ENCODE data around the gene IQCH.

Gene IQCH

GRCh38 chr15:67524235-67524634, 269.6 kb downstream of the IQCH start:
- TF ChIP-seq TAF1 (IDR thresholded peaks at IDR 0.05; ENCODE audit: borderline replicate concordance, insufficient read depth, low read length), result no peak

DNA sequence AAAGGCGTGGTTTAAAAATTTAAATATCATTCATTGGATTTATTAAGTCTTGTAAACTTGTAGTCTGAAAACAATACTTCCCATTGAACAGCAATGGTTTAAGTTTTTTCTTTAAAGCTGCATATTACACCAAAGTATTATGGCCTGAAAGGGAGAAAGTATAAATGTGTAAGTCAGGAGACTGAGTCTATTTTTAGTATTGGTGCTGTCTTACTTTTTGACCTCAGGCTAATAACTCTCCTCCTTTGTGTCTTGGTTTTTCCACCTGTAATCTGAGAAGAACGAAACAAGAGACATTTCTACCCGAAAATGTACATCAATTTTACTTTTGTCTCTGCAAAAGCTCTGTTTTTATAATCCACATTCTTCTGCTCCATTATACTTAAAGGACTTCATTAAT, 273.9 kb downstream of the IQCH start:
- no peak for TF ChIP-seq TAF1 (IDR thresholded peaks at IDR 0.05; ENCODE audit: borderline replicate concordance, insufficient read depth, low read length)
- TF ChIP-seq POLR2AphosphoS5 (IDR thresholded peaks at IDR 0.05; ENCODE audit: low read depth, low read length), result no peak
- TF ChIP-seq SIN3A (IDR thresholded peaks at IDR 0.05; ENCODE audit: borderline replicate concordance, insufficient read depth, low read length), result no peak
- TF ChIP-seq, protein P1, sequence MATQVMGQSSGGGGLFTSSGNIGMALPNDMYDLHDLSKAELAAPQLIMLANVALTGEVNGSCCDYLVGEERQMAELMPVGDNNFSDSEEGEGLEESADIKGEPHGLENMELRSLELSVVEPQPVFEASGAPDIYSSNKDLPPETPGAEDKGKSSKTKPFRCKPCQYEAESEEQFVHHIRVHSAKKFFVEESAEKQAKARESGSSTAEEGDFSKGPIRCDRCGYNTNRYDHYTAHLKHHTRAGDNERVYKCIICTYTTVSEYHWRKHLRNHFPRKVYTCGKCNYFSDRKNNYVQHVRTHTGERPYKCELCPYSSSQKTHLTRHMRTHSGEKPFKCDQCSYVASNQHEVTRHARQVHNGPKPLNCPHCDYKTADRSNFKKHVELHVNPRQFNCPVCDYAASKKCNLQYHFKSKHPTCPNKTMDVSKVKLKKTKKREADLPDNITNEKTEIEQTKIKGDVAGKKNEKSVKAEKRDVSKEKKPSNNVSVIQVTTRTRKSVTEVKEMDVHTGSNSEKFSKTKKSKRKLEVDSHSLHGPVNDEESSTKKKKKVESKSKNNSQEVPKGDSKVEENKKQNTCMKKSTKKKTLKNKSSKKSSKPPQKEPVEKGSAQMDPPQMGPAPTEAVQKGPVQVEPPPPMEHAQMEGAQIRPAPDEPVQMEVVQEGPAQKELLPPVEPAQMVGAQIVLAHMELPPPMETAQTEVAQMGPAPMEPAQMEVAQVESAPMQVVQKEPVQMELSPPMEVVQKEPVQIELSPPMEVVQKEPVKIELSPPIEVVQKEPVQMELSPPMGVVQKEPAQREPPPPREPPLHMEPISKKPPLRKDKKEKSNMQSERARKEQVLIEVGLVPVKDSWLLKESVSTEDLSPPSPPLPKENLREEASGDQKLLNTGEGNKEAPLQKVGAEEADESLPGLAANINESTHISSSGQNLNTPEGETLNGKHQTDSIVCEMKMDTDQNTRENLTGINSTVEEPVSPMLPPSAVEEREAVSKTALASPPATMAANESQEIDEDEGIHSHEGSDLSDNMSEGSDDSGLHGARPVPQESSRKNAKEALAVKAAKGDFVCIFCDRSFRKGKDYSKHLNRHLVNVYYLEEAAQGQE (IDR thresholded peaks at IDR 0.05; ENCODE audit: insufficient read depth in 1 of 2, low read depth in 2 of 2, low read length in 2 of 2), result no peak
- TF ChIP-seq FOXP2 (optimal IDR thresholded peaks at IDR 0.05; ENCODE audit: borderline replicate concordance, extremely low read depth, extremely low read length, insufficient read depth), result no peak

GRCh38 chr15:67531379-67531914, 276.9 kb downstream of the IQCH start:
- TF ChIP-seq FOXP2 (optimal IDR thresholded peaks at IDR 0.05; ENCODE audit: borderline replicate concordance, extremely low read depth, extremely low read length, insufficient read depth) (no peak), TAF1 (IDR thresholded peaks at IDR 0.05; ENCODE audit: borderline replicate concordance, insufficient read depth, low read length) (no peak), POLR2AphosphoS5 (IDR thresholded peaks at IDR 0.05; ENCODE audit: low read depth, low read length) (no peak), SIN3A (IDR thresholded peaks at IDR 0.05; ENCODE audit: borderline replicate concordance, insufficient read depth, low read length) (no peak)
- TF ChIP-seq, protein P1 (IDR thresholded peaks at IDR 0.05; ENCODE audit: insufficient read depth in 1 of 2, low read depth in 2 of 2, low read length in 2 of 2), result no peak

DNA sequence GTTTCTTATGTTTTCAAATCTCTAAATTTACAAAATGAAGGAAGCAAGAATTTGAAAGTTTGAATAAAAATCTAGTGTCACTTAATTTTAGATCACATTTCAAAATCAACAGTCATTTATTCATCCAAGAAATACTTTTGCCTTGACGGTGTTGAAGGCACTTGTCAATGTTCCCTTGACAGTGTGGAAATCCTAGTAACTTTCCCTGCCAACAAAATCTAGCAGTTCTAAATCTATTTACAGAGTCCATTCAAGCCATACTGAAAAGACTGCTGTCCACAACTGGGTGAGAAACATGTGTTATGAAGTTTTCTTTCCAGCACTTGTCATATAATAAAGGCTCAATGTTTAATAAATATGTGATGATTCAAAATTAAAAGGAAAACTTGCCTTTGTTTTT, 279.3 kb downstream of the IQCH start:
- no peak for TF ChIP-seq TAF1 (IDR thresholded peaks at IDR 0.05; ENCODE audit: borderline replicate concordance, insufficient read depth, low read length)
- no peak for TF ChIP-seq POLR2AphosphoS5 (IDR thresholded peaks at IDR 0.05; ENCODE audit: low read depth, low read length)
- TF ChIP-seq SIN3A (IDR thresholded peaks at IDR 0.05; ENCODE audit: borderline replicate concordance, insufficient read depth, low read length), result no peak

GRCh38 chr15:67534360-67534759, 279.8 kb downstream of the IQCH start:
- TF ChIP-seq, protein P1 (IDR thresholded peaks at IDR 0.05; ENCODE audit: insufficient read depth in 1 of 2, low read depth in 2 of 2, low read length in 2 of 2), result no peak
- TF ChIP-seq POLR2AphosphoS5 (IDR thresholded peaks at IDR 0.05; ENCODE audit: low read depth, low read length) (no peak), FOXP2 (optimal IDR thresholded peaks at IDR 0.05; ENCODE audit: borderline replicate concordance, extremely low read depth, extremely low read length, insufficient read depth) (no peak), TAF1 (IDR thresholded peaks at IDR 0.05; ENCODE audit: borderline replicate concordance, insufficient read depth, low read length) (no peak), SIN3A (IDR thresholded peaks at IDR 0.05; ENCODE audit: borderline replicate concordance, insufficient read depth, low read length) (no peak)

- no peak for TF ChIP-seq SIN3A (IDR thresholded peaks at IDR 0.05; ENCODE audit: borderline replicate concordance, insufficient read depth, low read length)
- TF ChIP-seq FOXP2 (optimal IDR thresholded peaks at IDR 0.05; ENCODE audit: borderline replicate concordance, extremely low read depth, extremely low read length, insufficient read depth), result no peak
- no peak for TF ChIP-seq TAF1 (IDR thresholded peaks at IDR 0.05; ENCODE audit: borderline replicate concordance, insufficient read depth, low read length)
- no peak for TF ChIP-seq POLR2AphosphoS5 (IDR thresholded peaks at IDR 0.05; ENCODE audit: low read depth, low read length)
- TF ChIP-seq, protein P1 (IDR thresholded peaks at IDR 0.05; ENCODE audit: insufficient read depth in 1 of 2, low read depth in 2 of 2, low read length in 2 of 2), result no peak
These were observed 283.2 kb downstream of the IQCH start for GRCh38 chr15:67537771-67538170.

All from PFSK-1 (cell line).